AG08395 (cell line): ENCODE measurements around the gene TMTC2.

Experiments used
- DNase-seq: peaks from one replicate; pipeline ENCODE4 v3.0.0; 2012; ENCODE audit warnings: mixed read lengths, low spot score

TMTC2 gene

GRCh38 chr12:83016991-83017390 is 330.3 kb downstream of the TMTC2 start:
- DNase-seq = no peak

- no peak for DNase-seq
Observed at GRCh38 chr12:83018088-83018487, 331.4 kb downstream of the TMTC2 start.

- no peak for DNase-seq
Observed at GRCh38 chr12:83027021-83027723, 340.5 kb downstream of the TMTC2 start.

- DNase-seq = no peak
Observed at GRCh38 chr12:83031196-83031595, 344.5 kb downstream of the TMTC2 start.

GRCh38 chr12:83036847-83037246 is 350.1 kb downstream of the TMTC2 start:
- DNase-seq = no peak

GRCh38 chr12:83039413-83039812 is 352.7 kb downstream of the TMTC2 start:
- DNase-seq = no peak

- no peak for DNase-seq
Observed at GRCh38 chr12:83040339-83040738, 353.6 kb downstream of the TMTC2 start.

GRCh38 chr12:83040991-83041390 is 354.3 kb downstream of the TMTC2 start:
- DNase-seq = no peak

- peak; percentile 33 for DNase-seq
Observed at GRCh38 chr12:83042441-83043200, 355.9 kb downstream of the TMTC2 start.

GRCh38 chr12:83044736-83045135 is 358.0 kb downstream of the TMTC2 start:
- DNase-seq = no peak

GRCh38 chr12:83046019-83046418 is 359.3 kb downstream of the TMTC2 start:
- DNase-seq = no peak

GRCh38 chr12:83049306-83049705 is 362.6 kb downstream of the TMTC2 start:
- no peak for DNase-seq

GRCh38 chr12:83052890-83053541 is 366.3 kb downstream of the TMTC2 start:
- DNase-seq = no peak

- no peak for DNase-seq
Observed at GRCh38 chr12:83057436-83057835, 370.7 kb downstream of the TMTC2 start.

- no peak for DNase-seq
Observed at GRCh38 chr12:83059107-83059506, 372.4 kb downstream of the TMTC2 start.

GRCh38 chr12:83065562-83065961 is 378.9 kb downstream of the TMTC2 start:
- DNase-seq = no peak

- DNase-seq = no peak
Observed at GRCh38 chr12:83067981-83068380, 381.3 kb downstream of the TMTC2 start.

- no peak for DNase-seq
Observed at GRCh38 chr12:83074358-83074894, 387.7 kb downstream of the TMTC2 start.

- no peak for DNase-seq
Observed at GRCh38 chr12:83075471-83075870, 388.8 kb downstream of the TMTC2 start.

- DNase-seq = no peak
Observed at GRCh38 chr12:83077041-83077440, 390.3 kb downstream of the TMTC2 start.

GRCh38 chr12:83082690-83083276 is 396.1 kb downstream of the TMTC2 start:
- DNase-seq = no peak

GRCh38 chr12:83083616-83084015 is 396.9 kb downstream of the TMTC2 start:
- no peak for DNase-seq
